Measurements from ENCODE around the gene CA9. TPM values are rescaled to one million over a fixed set of nuclear protein-coding genes. Genes with fewer than 3 reads are reported as not detected.

Gene CA9
- total and polyA plus RNA-seq, 2 experiments from 2014 or later = 1.1 TPM; not detected in 1

- TF ChIP-seq REST (IDR thresholded peaks at IDR 0.05; ENCODE audit: unreplicated experiment) (no peak), STAT1 (IDR thresholded peaks at IDR 0.05; ENCODE audit: unreplicated experiment) (no peak), ZNF114 (CRISPR knock-in tag; IDR thresholded peaks at IDR 0.05) (no peak), EZH2 (IDR thresholded peaks at IDR 0.05; ENCODE audit: low read depth, unreplicated experiment) (no peak), ZNF331 (CRISPR knock-in tag; IDR thresholded peaks at IDR 0.05; ENCODE audit: low read depth) (no peak), POLR2AphosphoS5 (IDR thresholded peaks at IDR 0.05; ENCODE audit: low read depth) (no peak), NANOG (IDR thresholded peaks at IDR 0.05; ENCODE audit: borderline replicate concordance) (no peak), CTCF (conservative IDR thresholded peaks at IDR 0.05; ENCODE audit: low read depth in 2 of 2) (no peak)
These were observed 5.4 kb downstream of the CA9 start (continued) for GRCh38 chr9:35679091-35679490.

GRCh38 chr9:35679766-35680330, 6.1 kb downstream of the CA9 start:
- no peak for ATAC-seq
- TF ChIP-seq STAT1 (IDR thresholded peaks at IDR 0.05; ENCODE audit: unreplicated experiment) (no peak), ZNF114 (CRISPR knock-in tag; IDR thresholded peaks at IDR 0.05) (no peak), EZH2 (IDR thresholded peaks at IDR 0.05; ENCODE audit: low read depth, unreplicated experiment) (no peak), JUNB (IDR thresholded peaks at IDR 0.05; ENCODE audit: unreplicated experiment) (no peak), POLR2AphosphoS5 (IDR thresholded peaks at IDR 0.05; ENCODE audit: low read depth) (no peak), ETS1 (IDR thresholded peaks at IDR 0.05) (no peak), ZNF331 (CRISPR knock-in tag; IDR thresholded peaks at IDR 0.05; ENCODE audit: low read depth) (no peak), NANOG (IDR thresholded peaks at IDR 0.05; ENCODE audit: borderline replicate concordance) (no peak), REST (IDR thresholded peaks at IDR 0.05; ENCODE audit: unreplicated experiment) (no peak), CTCF (conservative IDR thresholded peaks at IDR 0.05; ENCODE audit: low read depth in 2 of 2) (no peak), EZH2phosphoT487 (IDR thresholded peaks at IDR 0.05; ENCODE audit: unreplicated experiment) (no peak)
- Mint-ChIP-seq H3K36me3 (ENCODE audit: low read depth) (peaks cover 31% of the 10 kb centered on the region), H3K27ac (peak overlapping the region; percentile 88; the same call in 1 of the 2 replicates), H3K27me3 (ENCODE audit: insufficient read depth, low read depth, poor library complexity) (peaks cover 20% of the 10 kb centered on the region), H3K9me3 (no peaks in the 10 kb centered on the region), H3K4me3 (no peak overlapping the region; the same call in 2 of the 3 replicates), H3K4me1 (peaks cover 26% of the 10 kb centered on the region)
- no peaks in the 10 kb centered on the region for H3K9me2 ChIP-seq (ENCODE audit: insufficient read depth)
- H4K20me1 ChIP-seq (replicated peaks; ENCODE audit: insufficient read depth) = peaks cover 3% of the 10 kb centered on the region; the same call in 1 of the 2 replicates
- H3K79me2 ChIP-seq (replicated peaks; ENCODE audit: insufficient read depth) = no peaks in the 10 kb centered on the region
- no peak overlapping the region for H3K27ac ChIP-seq (ENCODE audit: low read depth)
- H3K4me3 ChIP-seq = no peak overlapping the region
- peaks cover 15% of the 10 kb centered on the region for H3K4me1 ChIP-seq (ENCODE audit: insufficient read depth)
- peaks cover 11% of the 10 kb centered on the region for H3K27me3 ChIP-seq (ENCODE audit: insufficient read depth)
- no peak overlapping the region for H3K4me2 ChIP-seq
- no peak overlapping the region for H2AFZ ChIP-seq
- peaks cover 25% of the 10 kb centered on the region for H3F3A ChIP-seq (replicated peaks; ENCODE audit: low read depth)
- peaks cover 13% of the 10 kb centered on the region for H3K36me3 ChIP-seq (ENCODE audit: insufficient read depth)
- DNase-seq (ENCODE audit: low spot score) = no peak
